Right kidney (tissue), 1 donor: ENCODE data around the gene BCL2L1.

Source experiments
- DNase-seq: peaks from one replicate; pipeline ENCODE4 v3.0.0-alpha.2; 2016

The BCL2L1 gene

DNA sequence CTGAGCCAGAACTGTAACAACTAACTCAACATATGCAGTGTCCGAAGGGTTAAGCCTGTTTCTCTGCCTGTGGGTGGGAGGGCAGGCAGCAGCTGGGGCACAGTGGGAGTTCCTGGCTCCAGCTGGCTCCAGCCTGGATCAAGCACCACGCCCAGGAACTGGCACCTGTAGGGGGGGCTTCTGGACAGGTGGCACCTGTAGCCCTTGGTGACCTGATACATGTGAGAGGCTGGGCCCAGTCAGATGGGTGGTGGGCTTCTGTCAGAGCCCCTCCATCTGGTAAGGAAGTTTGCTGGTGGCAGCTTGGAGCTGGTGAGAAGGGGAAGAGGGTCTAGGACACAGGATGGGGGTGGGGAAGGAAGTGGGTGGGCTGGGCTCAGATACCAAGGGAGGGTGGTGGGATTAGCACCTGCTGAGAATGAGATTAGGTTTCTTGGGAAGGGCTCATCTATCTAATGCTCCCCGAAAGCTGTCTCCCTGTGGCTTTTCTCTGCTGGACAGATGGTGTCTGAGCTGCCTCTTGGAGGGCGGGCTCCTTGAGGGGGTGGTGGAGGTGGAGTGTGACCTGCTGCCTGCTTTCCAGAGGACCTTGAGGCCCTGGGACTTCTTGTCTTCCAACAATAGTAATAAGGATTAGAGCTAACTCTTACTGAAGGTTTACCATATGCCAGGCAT lies 28.5 kb downstream of the BCL2L1 start:
- no peak for DNase-seq

DNA sequence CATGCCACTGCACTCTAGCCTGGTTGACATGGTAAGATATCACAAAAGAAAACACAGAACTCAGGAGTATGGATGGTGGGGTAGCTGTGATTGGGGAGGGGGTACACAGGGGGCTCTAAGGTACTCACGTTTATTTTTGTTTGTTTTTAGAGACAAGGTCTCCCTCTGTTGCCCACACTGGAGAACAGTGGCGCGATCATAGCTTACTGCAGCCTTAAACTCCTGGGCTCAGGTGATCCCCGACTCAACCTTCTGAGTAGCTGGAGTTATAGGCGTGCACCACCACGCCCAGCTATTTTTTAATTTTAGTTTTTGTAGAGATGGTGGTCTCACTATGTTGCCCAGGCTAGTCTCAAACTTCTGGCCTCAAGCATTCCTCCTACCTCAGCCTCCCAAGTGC lies 29.3 kb downstream of the BCL2L1 start:
- DNase-seq: no peak

DNA sequence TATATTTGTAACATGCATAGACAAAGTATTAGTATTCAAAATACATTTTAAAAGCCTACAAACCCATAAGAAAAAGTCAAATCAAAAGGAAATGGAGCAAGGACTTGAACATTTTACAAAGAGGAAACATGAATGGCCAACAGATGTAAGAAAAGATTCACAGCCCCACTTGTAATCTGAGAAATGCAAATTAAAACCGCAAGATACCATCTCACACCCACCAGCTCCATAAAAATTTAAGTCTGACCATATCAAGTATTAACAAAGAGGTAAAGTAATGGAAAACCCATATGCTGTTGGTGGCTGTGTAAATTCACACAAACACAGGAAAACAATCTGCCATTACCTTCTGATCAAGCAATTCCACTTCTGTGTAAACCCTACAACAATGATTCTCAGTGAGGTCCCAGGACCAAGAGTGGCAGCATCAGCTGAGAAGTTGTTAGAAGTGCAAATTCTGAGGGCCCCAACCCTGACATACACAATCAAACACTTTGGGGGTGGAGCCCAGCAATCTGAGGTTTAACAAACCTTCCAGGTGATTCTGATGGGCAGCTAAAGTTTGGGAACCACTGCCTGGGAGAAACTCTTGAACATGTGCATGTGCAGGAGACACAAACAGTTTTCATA lies 30.9 kb downstream of the BCL2L1 start:
- DNase-seq: no peak

DNA sequence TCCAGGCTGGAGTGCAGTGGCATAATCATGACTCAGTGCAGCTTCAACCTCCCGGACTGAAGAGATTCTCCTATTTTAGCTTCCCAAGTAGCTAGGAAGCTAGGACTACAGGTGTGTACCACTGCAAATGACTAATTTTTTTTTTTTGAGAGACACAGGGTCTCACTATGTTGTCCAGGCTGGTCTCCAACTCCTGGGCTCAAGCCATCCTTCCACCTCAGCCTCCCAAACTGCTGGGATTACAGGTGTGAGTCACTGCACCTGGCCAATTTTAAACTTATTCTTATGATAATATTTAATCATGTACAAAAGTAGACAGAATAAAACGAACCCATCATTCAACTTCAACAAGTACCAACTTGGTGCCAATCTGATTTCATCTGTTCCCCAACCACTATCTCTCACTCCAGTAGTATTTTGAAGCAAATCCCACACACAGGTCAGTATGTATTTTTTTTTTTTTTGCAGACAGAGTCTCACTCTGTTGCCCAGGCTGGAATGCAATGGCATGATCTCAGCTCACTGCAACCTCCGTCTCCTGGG lies 32.5 kb downstream of the BCL2L1 start:
- DNase-seq: no peak

DNA sequence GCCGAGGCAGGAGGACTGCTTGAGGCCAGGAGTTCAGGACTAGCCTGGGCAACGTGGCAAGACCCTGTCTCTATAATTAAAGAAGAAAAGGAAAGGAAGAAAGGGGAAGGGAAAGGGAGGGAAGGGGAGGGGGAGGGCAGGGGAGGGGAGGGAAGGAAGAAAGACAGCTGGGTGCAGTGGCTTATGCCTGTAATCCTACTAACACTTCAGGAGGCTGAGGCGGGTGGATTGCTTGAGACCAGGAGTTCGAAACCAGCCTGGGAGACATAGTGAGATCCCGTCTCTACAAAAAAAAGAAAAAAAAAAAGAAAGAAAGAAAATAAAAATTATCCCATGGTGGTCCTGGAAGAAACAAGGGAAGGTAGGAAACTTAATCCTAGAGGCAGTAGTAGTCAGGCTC lies 33.5 kb downstream of the BCL2L1 start:
- no peak for DNase-seq

DNA sequence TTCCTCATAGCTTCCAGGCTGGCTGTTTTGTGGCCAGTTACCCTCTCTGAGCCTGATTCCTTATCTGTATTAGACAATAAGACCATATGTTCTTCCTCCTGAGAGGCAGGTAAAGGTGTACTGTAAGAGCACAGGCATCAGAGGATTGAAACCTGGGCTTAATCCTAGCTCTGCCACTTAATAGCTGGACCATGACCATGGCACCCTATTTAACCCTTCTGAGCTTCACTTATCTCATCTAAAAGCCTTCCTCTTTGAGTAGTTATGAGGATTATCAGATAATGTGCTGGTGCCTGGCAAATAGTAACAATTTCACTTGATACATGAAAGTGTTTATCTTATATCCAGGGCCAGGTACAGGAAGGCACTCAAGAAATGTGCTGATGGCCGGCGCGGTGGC lies 34.9 kb downstream of the BCL2L1 start:
- DNase-seq: no peak

DNA sequence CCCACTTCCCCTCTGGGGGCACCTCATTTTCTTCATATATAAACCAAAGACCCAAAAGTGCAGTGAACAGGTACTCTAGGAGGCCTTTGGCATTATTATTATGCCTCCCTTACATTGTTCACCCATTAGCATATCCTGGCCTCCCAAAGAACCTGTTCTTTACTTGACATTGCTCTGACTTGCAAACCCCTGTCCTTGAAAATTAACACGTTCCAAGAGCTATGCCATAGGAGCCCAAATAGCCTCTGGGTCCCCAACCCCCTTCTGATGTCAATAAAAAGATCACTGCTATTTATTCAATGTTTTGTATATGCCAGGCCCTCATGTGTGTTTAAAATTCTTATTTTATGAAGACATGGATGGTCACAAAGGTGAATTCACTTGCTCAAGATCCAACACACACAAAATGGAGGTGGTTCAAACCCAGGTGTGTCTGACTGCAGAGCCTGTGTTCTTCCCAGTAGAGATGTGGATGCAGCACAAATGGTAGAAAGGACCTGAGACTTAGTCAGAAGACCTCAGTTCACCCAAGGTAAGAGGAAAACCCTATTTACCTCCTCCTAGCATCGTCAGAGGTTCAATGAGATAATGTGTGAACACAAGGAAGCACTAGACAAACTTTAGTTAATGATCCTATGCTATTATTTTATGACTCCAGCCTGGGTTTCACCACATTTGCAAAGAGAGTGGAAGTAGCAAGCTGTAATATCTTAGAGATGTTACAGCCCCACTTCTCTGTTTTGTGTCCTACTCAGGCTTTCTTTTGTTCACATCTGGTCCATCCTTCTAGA lies 36.6 kb downstream of the BCL2L1 start:
- no peak for DNase-seq

DNA sequence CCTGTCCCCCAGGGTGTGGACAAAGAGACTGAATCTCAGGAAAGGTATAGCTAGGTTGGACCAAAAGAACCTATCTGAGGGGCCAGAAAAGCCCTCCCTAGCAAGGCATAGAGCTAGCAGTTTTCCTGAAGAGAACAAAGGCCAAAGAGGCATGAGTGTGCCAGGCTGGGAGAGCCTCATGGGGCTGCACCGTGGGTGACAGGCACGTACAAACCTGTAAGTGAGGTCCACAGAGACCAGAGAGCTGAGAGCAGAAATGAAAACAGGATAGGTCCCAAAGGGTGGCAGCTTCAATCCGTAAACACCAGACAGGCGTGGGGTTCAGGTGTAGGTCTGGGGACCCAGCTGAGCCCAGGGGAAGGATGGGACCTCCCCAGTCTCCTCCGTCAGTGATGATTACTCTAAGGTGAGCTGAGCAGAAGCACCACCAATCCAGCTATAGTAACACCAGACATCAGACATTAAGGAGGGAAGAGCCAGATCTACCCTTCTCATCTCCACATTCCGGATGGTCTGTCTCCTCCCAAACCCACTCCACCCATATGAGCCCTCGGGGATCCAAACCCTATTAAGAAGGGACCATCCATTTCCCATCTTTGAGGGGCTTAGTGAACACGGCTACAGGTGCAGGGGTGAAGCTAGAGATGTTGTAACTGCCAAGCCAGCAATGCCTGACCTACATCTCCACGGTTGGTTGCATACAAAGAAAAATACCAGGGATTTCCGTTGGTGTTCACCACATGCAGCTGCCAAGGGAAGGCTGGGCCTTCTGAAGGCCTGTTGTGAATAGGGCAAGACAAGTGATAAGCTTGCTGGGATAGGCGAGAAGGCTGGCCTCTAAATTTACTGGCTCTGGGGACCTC lies 38.3 kb downstream of the BCL2L1 start:
- DNase-seq: no peak

DNA sequence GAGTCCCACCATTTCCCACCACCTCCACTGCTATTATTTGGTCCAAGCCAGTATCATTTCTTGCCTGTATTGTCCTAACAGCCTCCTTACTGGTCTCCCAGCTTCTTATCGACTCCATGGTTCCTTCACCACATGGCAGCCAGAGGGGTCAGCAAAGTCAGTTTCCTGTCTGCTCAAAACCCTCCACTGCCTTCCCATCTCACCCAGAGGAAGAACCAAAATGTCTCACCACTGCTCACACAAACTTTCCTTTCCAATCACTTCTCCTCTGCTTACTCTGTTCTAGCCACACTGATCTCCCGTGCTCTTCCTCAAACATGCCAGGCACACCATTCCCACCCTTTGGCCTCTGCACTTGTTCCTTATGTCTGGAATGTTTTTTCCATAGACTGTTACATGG lies 39.7 kb downstream of the BCL2L1 start:
- no peak for DNase-seq

DNA sequence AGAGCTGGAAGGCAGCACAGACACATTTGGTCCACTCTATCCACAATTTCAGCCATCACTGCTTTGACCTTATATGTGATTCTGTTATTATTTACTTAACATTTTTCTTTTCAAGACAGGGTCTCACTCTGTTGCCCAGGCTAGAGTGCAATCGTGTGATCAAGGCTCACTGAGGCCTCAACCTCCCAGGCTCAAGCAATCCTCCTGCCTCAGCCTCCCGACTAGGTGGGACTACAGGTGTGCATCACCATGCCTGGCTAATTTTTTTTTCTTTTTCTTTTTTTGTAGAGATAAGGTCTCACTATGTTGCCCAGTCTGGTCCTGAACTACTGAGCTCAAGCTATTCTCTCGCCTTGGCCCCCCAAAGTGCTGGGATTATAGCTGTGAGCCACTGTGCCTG lies 40.3 kb downstream of the BCL2L1 start:
- DNase-seq: no peak

DNA sequence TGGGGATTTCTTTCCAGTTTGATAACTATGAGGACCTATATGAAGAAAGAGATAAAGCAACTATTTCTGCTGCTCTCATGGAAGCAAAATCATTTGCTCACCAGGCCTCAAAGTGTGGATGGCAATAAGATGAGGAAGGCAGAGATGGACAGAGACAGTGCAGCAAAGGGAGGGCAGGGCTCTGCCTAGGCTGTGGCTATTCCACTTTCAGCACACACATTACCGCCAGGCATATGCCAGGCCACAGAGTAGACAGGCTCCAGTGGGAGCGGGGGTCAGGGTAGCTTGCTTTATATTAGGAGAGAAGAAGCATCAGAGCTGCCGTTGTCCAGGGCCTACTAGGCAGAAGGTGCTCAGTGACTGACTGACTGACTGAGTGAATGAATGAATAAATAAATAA lies 40.9 kb downstream of the BCL2L1 start:
- no peak for DNase-seq

DNA sequence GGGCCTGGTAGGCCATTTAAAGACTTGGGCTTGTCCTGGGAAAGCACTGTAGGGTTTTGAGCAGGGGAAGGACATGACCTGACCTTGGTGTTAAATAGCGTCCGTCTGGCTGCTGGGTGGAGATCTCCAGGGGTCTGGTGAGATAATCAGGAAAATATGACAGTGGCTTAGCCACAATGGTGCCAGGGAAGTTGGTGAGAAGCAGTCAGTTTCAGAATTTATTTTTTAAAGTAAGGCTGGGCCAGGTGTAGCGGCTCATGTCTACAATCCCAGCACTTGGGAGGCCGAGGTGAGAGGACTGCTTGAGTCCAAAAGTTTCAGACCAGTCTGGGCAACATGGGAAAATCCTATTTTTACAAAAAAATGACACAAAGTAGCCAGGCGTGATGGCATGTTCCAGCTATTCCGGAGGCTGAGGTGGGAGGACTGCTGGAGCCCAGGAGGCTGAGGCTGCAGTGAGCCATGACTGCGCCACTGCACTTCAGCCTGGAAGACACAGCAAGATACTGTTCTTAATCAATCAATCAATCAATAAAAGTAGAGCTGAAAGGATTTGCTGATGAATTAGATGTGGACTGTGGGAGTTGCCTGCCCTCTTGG lies 41.4 kb downstream of the BCL2L1 start:
- no peak for DNase-seq

DNA sequence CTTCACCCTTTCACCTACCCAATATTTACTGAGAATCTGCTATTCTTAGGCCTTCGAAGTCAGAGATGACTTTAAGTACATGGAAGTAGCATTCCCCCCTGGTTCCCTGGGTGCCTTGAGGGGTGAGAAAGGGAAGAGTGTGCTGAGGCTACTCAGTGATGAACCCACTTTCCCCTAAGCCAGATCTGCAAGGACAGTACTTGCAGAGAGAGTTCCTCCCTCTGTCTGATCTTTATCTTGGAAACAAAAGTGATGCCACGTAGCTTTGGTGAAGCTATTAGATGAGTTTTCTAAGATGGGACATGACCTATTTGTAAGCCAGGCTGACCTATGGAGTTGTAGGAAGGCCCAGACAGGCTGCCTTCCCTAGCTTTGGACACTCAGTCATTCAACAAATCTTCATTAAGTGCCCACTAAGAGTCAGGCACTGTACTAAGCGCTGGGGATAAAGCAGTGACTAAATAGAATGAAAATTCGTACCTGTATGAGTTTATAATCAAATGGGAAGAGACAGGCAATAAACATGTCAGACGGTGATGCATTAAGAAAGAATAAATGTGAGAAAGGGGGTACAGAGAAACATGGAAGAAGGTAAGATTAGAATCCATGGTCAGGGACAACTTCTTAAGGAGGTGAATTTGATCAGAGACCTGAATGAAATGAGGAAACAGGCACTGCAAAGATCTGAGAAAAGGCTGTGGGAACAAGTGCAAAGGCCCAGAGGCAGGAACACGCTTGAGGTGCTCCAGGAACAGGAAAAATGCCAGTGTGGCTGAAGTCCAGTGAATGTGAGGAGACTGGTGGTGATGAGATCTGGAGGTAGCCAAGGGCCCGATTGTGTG lies 42.2 kb downstream of the BCL2L1 start:
- no peak for DNase-seq

DNA sequence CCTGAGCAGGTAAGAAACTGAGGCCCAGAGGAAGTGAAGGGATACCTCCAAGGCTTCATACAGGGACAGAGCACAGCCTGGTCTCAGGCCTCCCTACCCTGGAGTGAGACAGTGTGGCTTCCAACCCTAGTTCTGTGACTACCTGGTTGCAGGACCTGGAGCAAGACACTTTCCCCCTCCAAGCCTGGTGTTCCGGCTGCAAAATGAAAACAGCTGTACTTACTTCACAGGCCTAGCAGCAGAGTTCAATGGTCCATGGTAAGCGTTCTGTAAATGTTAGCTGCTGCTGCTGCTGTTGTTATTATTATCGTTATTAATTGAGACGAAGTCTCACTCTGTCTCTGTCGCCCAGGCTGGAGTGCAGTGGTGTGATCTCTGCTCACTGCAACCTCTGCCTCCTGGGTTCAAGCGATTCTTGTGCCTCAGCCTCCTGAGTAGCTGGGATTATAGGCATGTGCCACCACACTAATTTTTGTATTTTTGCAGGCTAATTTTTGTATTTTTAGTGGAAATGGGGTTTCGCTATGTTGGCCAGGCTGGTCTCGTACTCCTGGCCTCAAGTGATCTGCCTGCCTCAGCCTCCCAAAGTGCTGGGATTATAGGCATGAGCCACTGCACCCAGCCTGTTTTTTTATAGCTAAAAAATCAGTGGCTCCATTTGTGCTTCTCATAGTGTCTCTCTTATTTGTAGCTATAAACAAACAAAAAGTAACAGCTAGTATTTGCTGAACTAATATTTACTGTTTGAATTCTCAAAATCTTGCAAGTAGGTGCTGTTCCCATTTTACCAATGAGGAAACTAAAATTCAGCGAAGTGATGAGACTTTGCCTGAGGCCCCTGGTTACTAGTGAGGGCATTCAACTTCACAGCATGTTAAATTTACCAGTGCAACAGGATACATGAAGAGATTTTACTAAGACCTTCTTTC lies 43.0 kb downstream of the BCL2L1 start:
- no peak for DNase-seq

DNA sequence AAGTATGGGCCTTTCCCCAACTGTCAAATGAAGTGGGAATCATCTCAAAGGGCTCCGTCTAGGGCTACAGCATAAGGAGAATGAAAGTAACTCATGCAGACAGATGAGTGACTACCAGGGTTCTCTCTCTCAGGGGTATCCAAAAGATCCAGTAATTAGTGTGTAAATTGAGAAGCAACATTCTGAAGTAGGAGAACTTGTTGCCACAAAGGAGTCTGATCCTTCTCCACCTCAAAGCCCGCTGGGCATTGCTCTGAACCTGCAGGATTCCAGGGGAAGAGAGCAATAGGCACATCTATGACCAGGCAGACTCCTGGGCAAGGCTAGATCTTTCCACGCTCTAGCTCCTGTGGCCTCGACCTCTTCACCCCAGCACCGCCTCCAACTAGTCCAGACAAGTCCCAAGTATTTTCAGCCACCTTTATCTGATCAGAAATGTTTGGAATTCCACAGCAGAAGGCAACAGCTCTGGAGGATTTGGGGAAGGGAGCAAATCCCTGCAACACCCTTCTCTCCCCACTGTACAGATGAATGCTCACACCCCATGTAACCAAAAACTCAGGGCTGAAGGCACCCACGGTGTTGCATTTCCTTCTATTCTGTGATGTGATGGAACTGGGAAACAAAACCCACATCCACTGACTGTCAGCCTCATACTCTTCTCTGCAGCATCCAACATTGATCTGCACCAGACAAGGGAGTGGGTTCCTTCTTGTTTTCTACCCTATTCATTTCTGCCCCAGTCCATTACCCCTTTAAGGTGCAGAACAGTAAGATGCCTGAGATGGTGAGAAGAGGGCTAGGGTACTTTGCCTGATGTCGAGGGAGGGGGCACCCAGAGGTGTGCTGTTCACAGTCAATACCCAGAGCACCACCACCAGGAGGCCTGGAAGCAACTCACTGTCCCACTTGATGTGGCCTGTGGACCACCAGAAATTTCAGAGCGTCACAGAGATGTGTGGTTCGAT lies 44.0 kb downstream of the BCL2L1 start:
- DNase-seq: no peak

DNA sequence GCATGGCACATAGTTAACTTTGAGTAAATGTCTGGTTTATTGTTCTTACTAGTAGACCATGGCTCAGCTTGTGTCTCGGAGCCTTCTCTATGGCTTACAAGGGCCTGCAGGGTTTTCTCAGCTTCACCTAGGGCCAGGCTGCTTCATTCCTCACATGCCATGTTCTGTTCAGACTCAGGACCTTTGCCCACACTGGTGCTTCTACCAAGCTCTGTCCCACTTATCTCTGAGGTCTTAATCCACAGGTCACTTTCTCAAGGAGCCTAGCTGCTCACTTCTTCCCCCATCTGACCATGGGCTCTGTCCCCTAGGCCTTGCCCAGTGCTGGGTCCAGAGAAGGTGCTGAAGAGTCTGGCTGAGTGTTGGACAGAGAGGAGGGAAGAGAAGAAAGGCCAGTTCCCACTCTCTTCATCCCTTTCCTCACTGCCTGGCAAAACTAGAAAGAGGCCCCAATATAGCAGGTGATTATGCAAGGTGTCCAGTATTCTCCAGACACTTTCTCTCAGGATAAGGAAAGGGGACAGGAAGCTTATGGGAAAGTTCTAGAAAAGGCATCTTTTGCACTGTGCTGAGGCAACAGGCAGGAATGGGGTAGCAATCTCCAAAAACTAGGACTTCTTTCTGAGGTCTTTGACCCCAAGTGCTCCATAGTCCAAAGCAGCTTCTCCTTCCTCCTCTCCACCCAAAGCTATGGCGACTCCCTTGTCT lies 45.0 kb downstream of the BCL2L1 start:
- no peak for DNase-seq

DNA sequence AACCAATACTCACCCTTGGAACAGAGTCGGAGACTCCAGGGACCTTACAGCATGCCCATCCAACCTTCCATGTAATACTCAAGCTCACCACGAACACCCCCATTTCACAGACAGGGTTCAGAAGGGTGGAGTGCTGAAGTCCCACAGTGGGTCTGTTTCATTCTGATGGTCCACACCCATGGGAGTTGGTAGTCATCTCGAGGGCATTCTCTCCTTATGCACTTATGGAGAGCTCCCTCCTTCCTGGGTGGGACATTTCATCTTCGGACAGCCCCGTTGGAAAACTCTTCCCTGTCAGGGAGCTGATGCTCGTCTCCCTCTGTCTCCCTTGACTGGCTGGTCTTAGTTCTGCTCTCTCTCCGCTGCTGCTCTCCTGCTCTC lies 46.1 kb downstream of the BCL2L1 start:
- no peak for DNase-seq
